Hepatocyte (in vitro differentiated cells): Measurements from ENCODE around the gene KRT16.
"Not testable (repeated sequence)": the region's sequence is repeated elsewhere in the genome, so short reads cannot be mapped to it uniquely, and the experiment has no call there.

Source experiments
- EZH2 ChIP-seq: fragments of 200-600 bp; sonication (generic); IDR thresholded peaks from 2 replicates; pipeline ENCODE4 v1.6.1; 2016; ENCODE audit warnings: antibody characterized with exemption, mild to moderate bottlenecking, borderline replicate concordance
- EZH2phosphoT487 ChIP-seq: fragments of 200-600 bp; sonication (generic); IDR thresholded peaks from one replicate; pipeline ENCODE4 v1.6.1; 2018; ENCODE audit warnings: antibody characterized with exemption, mild to moderate bottlenecking, low read depth, moderate library complexity; ENCODE audit not compliant: unreplicated experiment, severe bottlenecking
- TF ChIP-seq, protein P1 (sequence below): fragments of 200-600 bp; sonication (generic); IDR thresholded peaks from 2 replicates; pipeline ENCODE4 v1.5.1; 2016; ENCODE audit warnings: antibody characterized with exemption, mild to moderate bottlenecking; ENCODE audit not compliant: poor library complexity

DNA sequence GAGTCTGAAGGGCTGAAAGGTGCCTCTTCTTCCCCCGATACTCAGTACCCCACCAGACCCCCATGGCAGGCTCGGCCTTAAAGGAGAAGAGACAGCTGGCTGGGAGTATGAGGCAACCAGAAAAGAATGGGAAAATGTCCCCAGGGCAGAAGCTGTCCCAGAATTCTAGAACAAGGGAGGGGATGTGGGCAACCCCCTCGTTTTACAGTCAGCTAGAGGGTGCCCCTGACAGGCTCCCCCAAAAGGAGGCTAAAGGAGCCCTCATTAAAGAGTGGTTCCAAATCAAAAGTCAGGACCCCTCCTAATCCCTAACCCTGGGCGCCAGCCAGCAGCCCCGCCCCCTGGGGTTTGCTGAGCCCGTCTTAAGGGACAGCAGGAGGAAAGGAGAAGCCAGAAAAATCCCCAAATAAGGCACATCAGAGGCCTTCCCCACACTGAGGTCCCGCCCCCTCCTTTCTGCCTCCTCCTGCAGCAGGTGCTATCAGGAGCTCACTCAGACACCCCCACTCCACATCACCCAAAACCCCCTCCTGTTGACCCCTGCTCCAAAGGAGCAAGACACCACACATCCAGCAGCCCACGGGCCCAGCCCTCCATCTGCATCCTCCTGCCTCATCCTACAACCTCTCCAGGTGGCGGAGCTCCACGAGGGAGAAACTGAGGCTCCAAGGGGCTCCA, 10.8 kb upstream of the KRT16 start:
- TF ChIP-seq, protein P1, sequence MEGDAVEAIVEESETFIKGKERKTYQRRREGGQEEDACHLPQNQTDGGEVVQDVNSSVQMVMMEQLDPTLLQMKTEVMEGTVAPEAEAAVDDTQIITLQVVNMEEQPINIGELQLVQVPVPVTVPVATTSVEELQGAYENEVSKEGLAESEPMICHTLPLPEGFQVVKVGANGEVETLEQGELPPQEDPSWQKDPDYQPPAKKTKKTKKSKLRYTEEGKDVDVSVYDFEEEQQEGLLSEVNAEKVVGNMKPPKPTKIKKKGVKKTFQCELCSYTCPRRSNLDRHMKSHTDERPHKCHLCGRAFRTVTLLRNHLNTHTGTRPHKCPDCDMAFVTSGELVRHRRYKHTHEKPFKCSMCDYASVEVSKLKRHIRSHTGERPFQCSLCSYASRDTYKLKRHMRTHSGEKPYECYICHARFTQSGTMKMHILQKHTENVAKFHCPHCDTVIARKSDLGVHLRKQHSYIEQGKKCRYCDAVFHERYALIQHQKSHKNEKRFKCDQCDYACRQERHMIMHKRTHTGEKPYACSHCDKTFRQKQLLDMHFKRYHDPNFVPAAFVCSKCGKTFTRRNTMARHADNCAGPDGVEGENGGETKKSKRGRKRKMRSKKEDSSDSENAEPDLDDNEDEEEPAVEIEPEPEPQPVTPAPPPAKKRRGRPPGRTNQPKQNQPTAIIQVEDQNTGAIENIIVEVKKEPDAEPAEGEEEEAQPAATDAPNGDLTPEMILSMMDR: not testable (repeated sequence)
- TF ChIP-seq EZH2, EZH2phosphoT487: not testable (repeated sequence)
